Aorta (tissue), 5 donors: ENCODE data around the gene ALKBH5. TPM values are rescaled to one million over a fixed set of nuclear protein-coding genes. Genes with fewer than 3 reads are reported as not detected.

Source experiments
- ATAC-seq: fragments of 200-7000 bp; cut with Tn5 transposase; one replicate; pipeline ENCODE4 v1.9.1; 2022; ENCODE audit warnings: moderate library complexity; ENCODE audit not compliant: low FRiP score
- DNase-seq, 2 donors: peaks; one replicate each; pipeline ENCODE4 v3.0.0-alpha.2; 2020
- H3K27ac ChIP-seq, 2 donors: one replicate each; pipeline ENCODE4 v1.5.1; 2013; ENCODE audit warnings: low read length in 2 of 2, mild to moderate bottlenecking in 2 of 2, moderate library complexity in 2 of 2, control low read depth in 1 of 2, inconsistent platforms in 1 of 2, low read depth in 1 of 2
- H3K27me3 ChIP-seq, 2 donors: one replicate each; pipeline ENCODE4 v1.6.1; 2013; ENCODE audit warnings: control low read depth in 1 of 2, low read length in 1 of 2, mild to moderate bottlenecking in 1 of 2, moderate library complexity in 1 of 2; ENCODE audit not compliant: insufficient read depth in 2 of 2, control insufficient read depth in 1 of 2
- H3K36me3 ChIP-seq, 2 donors: one replicate each; pipeline ENCODE4 v1.6.1; 2013; ENCODE audit warnings: control low read depth in 1 of 2, low read length in 1 of 2, mild to moderate bottlenecking in 1 of 2; ENCODE audit not compliant: insufficient read depth in 2 of 2, control insufficient read depth in 1 of 2
- H3K4me1 ChIP-seq, 2 donors: one replicate each; pipeline ENCODE4 v1.6.1; 2013; ENCODE audit warnings: low read length in 2 of 2, control low read depth in 1 of 2, mild to moderate bottlenecking in 1 of 2, moderate library complexity in 1 of 2; ENCODE audit not compliant: insufficient read depth in 2 of 2, control insufficient read depth in 1 of 2
- H3K4me3 ChIP-seq, 2 donors: one replicate each; pipeline ENCODE4 v1.5.1; 2013; ENCODE audit warnings: low read length in 2 of 2, control low read depth in 1 of 2, mild to moderate bottlenecking in 1 of 2
- H3K9me3 ChIP-seq: one replicate; pipeline ENCODE4 v1.6.1; 2013; ENCODE audit warnings: mild to moderate bottlenecking, low read length; ENCODE audit not compliant: control insufficient read depth
- WGBS, 2 donors: extraction: QIAGEN DNeasy Blood & Tissue Kit; methylation state at CpG; one replicate each; pipeline ENCODE4 v1.1.7; 2013; 5-methylcytosine and 5-hydroxymethylcytosine counted together
- intact Hi-C, 2 donors: fragments of 100-400 bp; cut with DNase I; formaldehyde crosslinking; loops; one replicate each; pipeline versions ENCODE4 v1.14.2 to v1.15.0; 2022
- polyA plus RNA-seq, 2 donors: library from polyadenylated mRNA; stranded (reverse); fragments of 200-250 nt; gene quantifications; one replicate each; pipeline ENCODE4 v1.2.3, GENCODE V29; 2013
- total RNA-seq, 2 donors: library from RNA; stranded (reverse); fragmentation: NEBNext Ultra II Directional; extraction: Animal tissue kit (Norgen Biotek cat#: 25700); gene quantifications; one replicate each; pipeline ENCODE4 v1.2.1, GENCODE V29; 2021
- donor health status: healthy with polysubstance abuse.
- donor health status: Bipolar disorder and iron deficiency.
- donor health status: DM: no; HTN: no; CAD: no.
- donor health status: DM: no; HTN: no; CAD: no.
- donor health status: DM: yes; HTN: yes; CAD: no.

Gene ALKBH5
- total and polyA plus RNA-seq, 4 donors, result 33.0 to 114 (median 66.0) TPM

DNA sequence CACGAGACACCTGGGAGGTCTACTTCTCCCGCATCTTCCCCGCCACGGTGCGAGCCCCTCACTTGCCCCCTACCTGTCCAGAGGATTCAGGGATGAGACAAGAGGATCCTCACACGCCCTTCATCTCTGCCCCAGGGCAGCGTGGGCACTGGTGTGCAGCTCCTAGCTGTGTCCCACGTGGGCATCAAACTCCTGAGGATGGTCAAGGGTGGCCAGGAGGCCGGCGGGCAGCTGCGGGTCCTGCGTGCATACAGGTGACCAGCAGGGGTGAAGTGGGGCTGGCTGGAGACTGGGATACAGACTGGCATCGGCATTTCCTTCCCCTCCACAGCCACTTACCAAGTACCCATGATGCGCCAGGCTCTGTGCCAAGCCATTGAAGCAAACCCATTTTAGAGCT lies 28.4 kb upstream of the ALKBH5 start:
- Histone ChIP-seq H3K36me3 (no peaks in the 10 kb centered on the region), H3K27me3 (no peaks in the 10 kb centered on the region), H3K9me3 (no peaks in the 10 kb centered on the region), H3K4me3 (no peak overlapping the region), H3K27ac (no peak overlapping the region), H3K4me1 (no peaks in the 10 kb centered on the region)
- intact Hi-C loops, result loop anchor here in 1 of 2 donors (2.0 kb wide), 1 partner anchor 28 kb away; the partner anchor contains the start of gene ALKBH5
- WGBS, 2 donors, result 93 to 94% methylated on average over 14 of the region's 14 CpGs
- DNase-seq (no peak), ATAC-seq (no peak)

- intact Hi-C loops, result no loop called here
- H3K4me3 ChIP-seq, result no peak overlapping the region
- H3K4me1 ChIP-seq, result no peaks in the 10 kb centered on the region
- no peaks in the 10 kb centered on the region for H3K36me3 ChIP-seq
- DNase-seq (no peak), ATAC-seq (no peak)
- H3K27me3 ChIP-seq, result no peaks in the 10 kb centered on the region
- WGBS, 2 donors, result 81 to 84% methylated on average over 8 of the region's 8 CpGs
- H3K27ac ChIP-seq, result no peak overlapping the region
- H3K9me3 ChIP-seq, result no peaks in the 10 kb centered on the region
Observed at GRCh38 chr17:18156171-18156975, 27.3 kb upstream of the ALKBH5 start.

- intact Hi-C loops, result no loop called here
Observed at GRCh38 chr17:18156976-18157280, 26.7 kb upstream of the ALKBH5 start.

DNA sequence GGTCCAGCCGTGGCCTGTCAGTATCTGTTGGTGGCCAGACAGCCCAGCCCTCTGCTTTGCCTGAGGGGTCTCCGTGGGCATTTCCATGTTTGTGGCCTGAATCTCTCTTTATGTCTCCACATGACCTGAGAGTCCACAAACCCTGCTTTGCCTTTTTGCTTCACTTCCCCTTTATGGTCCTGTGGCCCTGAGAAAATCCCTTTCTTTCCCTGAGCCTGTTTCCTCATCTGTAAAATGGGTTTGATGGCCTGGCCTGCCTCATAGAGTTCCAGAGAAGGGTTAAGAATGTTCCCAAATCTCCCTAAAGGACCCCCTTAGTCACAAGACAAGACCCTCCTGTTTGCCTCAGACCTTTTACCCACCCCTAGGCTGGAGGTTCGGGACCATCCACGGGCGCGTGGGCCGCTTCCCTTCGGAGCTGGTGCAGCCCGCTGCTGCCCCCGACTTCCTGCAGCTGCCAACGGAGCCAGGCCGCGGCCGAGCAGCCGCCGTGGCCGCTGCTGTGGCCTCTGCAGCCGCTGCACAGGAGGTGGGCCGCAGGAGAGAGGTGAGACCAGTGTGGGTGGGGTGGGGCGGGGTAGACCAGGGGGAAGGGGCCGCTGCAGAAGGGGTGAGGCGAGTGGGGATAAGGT lies 26.2 kb upstream of the ALKBH5 start:
- no peaks in the 10 kb centered on the region for H3K9me3 ChIP-seq
- intact Hi-C loops, result no loop called here
- H3K36me3 ChIP-seq, result no peaks in the 10 kb centered on the region
- no peak overlapping the region for H3K4me3 ChIP-seq
- DNase-seq, result no peak
- no peaks in the 10 kb centered on the region for H3K27me3 ChIP-seq
- H3K27ac ChIP-seq, result no peak overlapping the region
- no peak for ATAC-seq
- 70 to 72% methylated on average over 22 of the region's 22 CpGs for WGBS, 2 donors
- no peaks in the 10 kb centered on the region for H3K4me1 ChIP-seq

More at GRCh38 chr17:18156976-18157280, 26.7 kb upstream of the ALKBH5 start:
- H3K4me3 ChIP-seq, result no peak overlapping the region
- H3K27me3 ChIP-seq, result no peaks in the 10 kb centered on the region
- H3K4me1 ChIP-seq, result no peaks in the 10 kb centered on the region
- H3K9me3 ChIP-seq, result no peaks in the 10 kb centered on the region
- no peak for ATAC-seq
- 93% methylated on average over 10 of the region's 10 CpGs for WGBS, 2 donors
- no peaks in the 10 kb centered on the region for H3K36me3 ChIP-seq
- H3K27ac ChIP-seq, result no peak overlapping the region
- DNase-seq, result no peak

DNA sequence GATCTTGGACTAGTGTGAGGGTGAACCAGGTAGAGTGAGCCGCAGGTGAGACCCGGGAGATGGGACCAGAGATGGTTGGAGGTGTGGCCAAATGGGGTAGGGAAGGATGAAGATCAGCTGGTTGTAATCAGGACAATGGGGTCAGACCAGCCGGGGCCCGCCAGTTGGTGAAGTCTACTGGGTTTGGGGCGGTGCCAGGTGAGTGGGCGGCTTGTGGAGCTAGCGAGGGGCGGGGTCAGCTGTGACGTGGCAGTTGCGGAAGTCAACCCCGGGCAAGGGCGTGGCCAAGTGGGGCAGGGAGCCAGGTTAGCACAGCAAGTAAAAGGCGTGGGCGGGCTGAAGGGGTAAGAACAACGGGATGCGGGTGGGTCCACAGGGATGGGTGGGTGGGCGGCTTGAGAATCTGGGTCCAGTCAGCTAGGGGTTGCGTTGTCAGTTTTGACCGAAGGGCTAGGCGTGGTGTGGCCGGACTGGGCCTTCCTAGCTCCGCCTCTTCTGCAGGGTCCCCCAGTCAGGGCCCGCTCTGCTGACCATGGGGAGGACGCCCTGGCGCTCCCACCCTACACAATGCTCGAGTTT lies 25.5 kb upstream of the ALKBH5 start:
- H3K9me3 ChIP-seq, result no peaks in the 10 kb centered on the region
- peak; percentile 98 to 99 for DNase-seq
- 5 to 12% methylated on average over 21 to 26 of the region's 26 CpGs for WGBS, 2 donors
- peak overlapping the region in 1 of 2 donors; percentile 32 for H3K4me3 ChIP-seq
- ATAC-seq, result peak; percentile 83
- no peaks in the 10 kb centered on the region for H3K36me3 ChIP-seq
- H3K27ac ChIP-seq, result no peak overlapping the region
- H3K4me1 ChIP-seq, result no peaks in the 10 kb centered on the region
- H3K27me3 ChIP-seq, result no peaks in the 10 kb centered on the region
- intact Hi-C loops, result no loop called here

DNA sequence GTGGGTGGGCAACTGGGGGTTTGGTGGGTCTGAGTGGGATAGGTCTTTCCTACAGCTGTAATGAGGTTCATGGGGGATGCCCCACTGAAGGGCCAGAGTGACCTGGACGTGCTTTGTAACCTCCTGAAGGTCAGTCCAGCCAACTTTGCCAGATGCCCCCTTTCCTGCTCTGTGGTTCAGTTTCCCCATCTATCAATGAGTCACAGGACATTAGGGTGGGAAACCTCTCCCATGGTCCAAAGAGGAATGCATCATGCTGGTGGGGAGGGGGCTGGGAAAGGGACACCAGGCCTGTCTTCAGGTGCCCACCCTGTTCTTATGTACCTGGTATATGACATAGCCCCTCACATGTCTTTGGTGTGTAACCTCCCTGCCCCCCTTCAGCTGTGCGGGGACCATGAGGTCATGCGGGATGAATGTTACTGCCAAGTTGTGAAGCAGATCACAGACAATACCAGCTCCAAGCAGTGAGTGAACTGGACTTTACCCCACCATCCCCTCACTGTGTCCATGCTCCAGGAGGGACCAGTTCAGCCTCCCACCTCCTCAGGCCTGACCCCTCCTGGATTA lies 24.0 kb upstream of the ALKBH5 start:
- intact Hi-C loops, result no loop called here
- Histone ChIP-seq H3K4me3 (no peak overlapping the region), H3K27me3 (no peaks in the 10 kb centered on the region), H3K9me3 (no peaks in the 10 kb centered on the region), H3K36me3 (no peaks in the 10 kb centered on the region), H3K27ac (no peak overlapping the region), H3K4me1 (no peaks in the 10 kb centered on the region)
- 72 to 76% methylated on average over 3 of the region's 3 CpGs for WGBS, 2 donors
- ATAC-seq (no peak), DNase-seq (no peak)

GRCh38 chr17:18160128-18160856 lies 23.3 kb upstream of the ALKBH5 start:
- H3K9me3 ChIP-seq, result no peaks in the 10 kb centered on the region
- intact Hi-C loops, result no loop called here
- H3K4me1 ChIP-seq, result no peaks in the 10 kb centered on the region
- H3K27me3 ChIP-seq, result no peaks in the 10 kb centered on the region
- H3K36me3 ChIP-seq, result no peaks in the 10 kb centered on the region
- no peak overlapping the region for H3K4me3 ChIP-seq
- no peak for ATAC-seq
- DNase-seq, result no peak
- H3K27ac ChIP-seq, result no peak overlapping the region
- 91 to 92% methylated on average over 5 of the region's 5 CpGs for whole genome bisulfite sequencing, 2 donors

DNA sequence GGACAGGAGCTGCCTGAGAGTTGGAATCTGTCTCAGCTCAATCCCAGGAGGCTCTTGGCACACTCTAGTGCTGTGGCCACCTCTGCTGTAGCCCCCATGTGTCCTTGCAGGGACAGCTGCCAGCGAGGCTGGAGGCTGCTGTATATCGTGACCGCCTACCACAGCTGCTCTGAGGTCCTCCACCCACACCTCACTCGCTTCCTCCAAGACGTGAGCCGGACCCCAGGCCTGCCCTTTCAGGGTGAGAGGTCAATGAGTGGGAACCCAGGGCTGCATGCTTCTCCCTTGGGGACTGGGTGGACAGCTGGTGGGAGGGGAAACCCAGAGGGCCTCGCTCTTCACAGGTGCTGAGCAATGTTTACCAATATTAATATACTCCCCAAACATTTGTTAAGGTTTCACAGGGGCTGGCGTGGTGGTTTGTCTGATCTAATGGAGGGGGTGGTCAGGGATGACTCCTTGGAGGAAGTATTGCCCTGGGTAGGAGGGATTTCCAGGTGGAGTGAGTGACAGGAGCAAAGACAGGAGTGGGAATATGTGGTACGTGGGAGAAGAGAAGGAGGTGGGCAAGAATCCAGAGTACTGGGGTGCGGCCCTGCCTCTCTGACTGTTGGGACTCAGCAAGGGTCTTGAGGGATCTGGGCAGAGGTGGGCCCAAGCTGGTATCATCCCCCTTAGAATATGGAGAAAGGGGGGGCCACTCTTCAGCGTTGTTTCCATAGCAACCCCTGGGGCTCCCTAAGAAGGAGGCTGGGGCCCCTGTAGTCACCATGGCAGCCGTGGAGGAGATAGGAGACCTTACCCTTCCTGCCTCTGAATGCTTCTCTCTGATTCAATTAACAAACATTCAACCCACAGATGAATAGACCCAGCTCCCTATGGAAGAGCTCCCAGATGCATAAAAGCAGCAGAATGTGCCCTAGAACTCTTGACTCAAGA lies 22.2 kb upstream of the ALKBH5 start:
- Histone ChIP-seq H3K4me1 (no peaks in the 10 kb centered on the region), H3K27me3 (no peaks in the 10 kb centered on the region), H3K27ac (no peak overlapping the region), H3K9me3 (no peaks in the 10 kb centered on the region), H3K4me3 (no peak overlapping the region), H3K36me3 (no peaks in the 10 kb centered on the region)
- DNase-seq (no peak), ATAC-seq (no peak)
- intact Hi-C loops, result no loop called here
- 80 to 83% methylated on average over 12 of the region's 12 CpGs for WGBS, 2 donors
